Left ventricle myocardium superior (tissue), 1 donor: ENCODE data around the gene RPS4Y1. TPM values are rescaled to one million over a fixed set of nuclear protein-coding genes. Genes with fewer than 3 reads are reported as not detected.
"Not testable (repeated sequence)": the region's sequence is repeated elsewhere in the genome, so short reads cannot be mapped to it uniquely, and the experiment has no call there.

Experiments
- ATAC-seq: fragments of 200-7000 bp; cut with Tn5 transposase; one replicate; pipeline ENCODE4 v1.9.1; 2020; ENCODE audit warnings: mild to moderate bottlenecking, moderate library complexity
- DNase-seq: peaks from one replicate; pipeline ENCODE4 v3.0.0-alpha.2; 2020
- intact Hi-C: fragments of 100-400 bp; cut with micrococcal nuclease; formaldehyde crosslinking; loops from one replicate; pipeline ENCODE4 v1.11.0; 2022
- total RNA-seq: library from RNA; stranded (reverse); fragmentation: NEBNext Ultra II Directional; extraction: Animal tissue kit (Norgen Biotek cat#: 25700); gene quantifications from one replicate; pipeline ENCODE4 v1.2.1, GENCODE V29; 2021
- donor health status: DM: no; HTN: yes; CAD: no; lungs with severe emphysema.

The RPS4Y1 gene
- total RNA-seq, 1 donor from 2014 or later, result 187 TPM

DNA sequence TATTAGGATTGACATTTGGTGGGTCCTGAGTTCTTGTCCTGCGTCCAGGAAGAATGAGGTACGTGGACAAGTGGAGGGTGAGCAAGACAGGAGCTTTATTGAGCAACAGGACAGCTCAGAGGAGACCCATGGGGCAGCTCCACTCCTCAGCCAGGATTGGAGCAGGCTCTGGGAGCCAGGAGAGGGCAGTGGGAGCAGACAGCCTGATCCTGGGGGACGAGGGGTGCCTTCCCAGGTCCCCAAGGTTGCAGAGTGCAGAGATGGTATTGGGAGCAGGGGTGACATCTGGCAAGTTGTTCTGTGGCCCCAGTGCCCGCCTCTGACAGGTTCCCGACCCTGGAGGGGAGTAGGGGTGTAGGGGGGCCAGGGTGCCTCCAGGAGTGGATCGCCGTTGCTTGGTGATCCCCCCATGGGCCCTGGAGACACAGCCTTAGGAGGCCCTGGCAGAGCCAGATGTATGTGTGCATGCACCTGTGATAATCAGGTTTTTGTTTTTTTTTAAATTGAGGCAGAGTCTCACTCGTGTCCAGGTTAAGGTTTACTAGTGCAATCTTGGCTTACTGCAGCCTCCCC lies 26.7 kb downstream of the RPS4Y1 start:
- no peak for ATAC-seq
- intact Hi-C loops, result no loop called here
- DNase-seq, result no peak

DNA sequence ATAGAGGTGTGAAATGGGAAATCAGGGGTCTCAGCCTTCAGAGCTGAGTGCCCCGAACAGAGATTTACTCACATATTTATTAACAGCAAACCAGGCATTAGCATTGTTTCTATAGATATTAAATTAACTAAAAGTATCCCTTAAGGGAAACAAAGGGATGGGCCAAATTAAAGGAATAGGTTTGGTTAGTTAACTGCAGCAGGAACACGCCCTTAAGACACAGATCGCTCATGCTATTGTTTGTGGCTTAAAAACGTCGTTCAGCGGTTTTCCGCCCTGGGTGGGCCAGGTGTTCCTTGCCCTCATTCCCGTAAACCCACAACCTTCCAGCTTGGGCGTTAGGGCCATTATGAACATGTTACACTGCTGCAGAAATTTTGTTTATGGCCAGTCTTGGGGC lies 30.8 kb downstream of the RPS4Y1 start:
- intact Hi-C loops, DNase-seq, ATAC-seq: not testable (repeated sequence)

DNA sequence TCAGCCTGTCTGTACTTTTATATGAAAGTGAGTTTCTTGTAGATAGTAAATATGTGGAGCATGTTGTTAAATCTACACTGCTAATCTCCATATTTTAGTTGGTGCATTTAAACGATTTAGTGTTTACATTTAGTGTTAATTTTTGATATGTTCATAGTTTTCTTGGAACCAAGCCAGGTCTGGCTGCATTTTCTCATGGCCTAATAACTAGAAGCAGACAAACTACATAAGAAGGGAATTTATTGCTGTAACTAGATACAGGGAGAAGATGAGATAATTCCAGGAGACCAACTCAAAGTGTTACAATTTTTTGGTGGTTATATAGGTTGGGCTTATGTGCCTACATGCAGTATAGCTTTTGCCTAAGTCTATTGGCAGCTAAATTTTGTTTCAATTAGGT lies 32.8 kb downstream of the RPS4Y1 start:
- ATAC-seq (no peak), DNase-seq (no peak)
- intact Hi-C loops, result no loop called here

DNA sequence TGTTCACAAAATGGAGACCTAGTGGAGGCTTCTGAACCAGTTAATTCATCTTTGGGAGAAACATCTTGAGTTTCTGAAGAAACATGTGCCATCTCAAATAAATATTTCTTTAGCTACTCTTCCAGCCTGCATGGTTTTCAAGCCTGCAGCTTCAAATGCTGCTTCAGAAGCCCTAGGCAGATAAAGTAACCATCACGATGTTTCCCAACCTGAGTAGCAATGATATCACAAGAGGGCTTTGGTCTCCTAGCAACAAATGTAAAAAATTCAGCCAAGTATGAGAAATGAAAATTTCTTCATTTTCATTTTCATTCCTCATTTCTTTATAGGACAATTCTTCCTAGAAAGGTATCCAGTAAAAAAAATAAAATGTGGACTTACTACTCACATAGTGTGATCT lies 42.2 kb downstream of the RPS4Y1 start:
- ATAC-seq (no peak), DNase-seq (no peak)
- intact Hi-C loops, result no loop called here

DNA sequence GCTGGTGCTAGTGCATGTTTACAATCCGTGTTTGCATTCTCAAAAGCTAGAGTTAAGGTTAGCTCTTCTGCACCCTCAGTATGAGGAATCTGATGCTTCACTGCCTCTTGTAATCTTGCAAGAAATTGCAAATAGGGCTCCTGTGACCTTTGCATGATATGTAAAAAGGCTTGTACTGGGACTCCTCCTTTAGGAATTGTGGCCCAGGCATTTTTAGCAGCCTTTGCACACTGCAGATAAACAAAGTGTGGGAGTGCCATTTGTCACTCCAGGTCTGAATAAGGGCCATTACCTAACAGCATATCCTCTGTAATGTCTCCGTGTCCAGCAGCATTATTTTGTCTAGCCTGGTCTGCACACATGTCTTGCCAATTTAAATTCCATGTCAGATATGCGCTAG lies 44.5 kb downstream of the RPS4Y1 start:
- DNase-seq (no peak), ATAC-seq (no peak)
- intact Hi-C loops, result no loop called here

DNA sequence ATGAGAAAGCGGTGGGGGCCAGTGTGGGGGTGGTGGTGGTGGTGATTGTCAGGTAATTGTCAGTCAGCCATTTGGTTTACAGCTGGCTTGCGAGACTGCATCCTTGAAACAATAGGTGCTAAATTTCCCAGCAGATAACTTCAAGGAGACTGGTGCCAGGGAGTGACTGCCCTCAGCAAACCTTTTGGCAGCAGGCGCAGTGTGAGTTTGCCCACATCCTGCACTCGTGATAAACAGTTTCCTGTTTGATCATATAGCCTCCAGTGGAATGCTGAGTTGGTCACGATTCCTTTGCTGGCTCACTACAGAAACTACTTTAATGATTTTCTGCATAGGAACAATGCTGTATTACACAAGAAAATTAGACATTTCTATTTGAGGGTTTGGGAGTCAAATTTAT lies 46.0 kb downstream of the RPS4Y1 start:
- no peak for ATAC-seq
- DNase-seq, result no peak
- intact Hi-C loops, result no loop called here

DNA sequence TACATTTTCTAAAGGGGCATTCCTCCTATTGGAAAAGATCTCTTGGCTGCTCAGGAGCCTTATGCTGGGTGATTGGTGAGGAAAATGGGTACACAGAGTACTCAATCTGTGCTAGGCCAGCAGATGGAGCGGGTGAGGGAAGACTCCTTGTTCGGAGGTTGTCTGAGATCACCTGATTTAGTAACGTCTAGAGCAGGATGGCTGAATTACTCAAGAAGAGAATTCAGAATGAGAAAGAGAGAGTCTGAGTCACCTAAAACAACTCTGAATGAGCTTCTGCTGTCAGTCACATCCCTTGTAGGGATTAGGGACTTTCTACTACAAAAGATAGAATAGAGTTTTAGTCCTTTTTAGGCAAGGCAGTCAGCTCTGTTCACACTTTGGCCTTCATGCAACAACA lies 46.6 kb downstream of the RPS4Y1 start:
- DNase-seq, result no peak
- no peak for ATAC-seq
- intact Hi-C loops, result no loop called here

DNA sequence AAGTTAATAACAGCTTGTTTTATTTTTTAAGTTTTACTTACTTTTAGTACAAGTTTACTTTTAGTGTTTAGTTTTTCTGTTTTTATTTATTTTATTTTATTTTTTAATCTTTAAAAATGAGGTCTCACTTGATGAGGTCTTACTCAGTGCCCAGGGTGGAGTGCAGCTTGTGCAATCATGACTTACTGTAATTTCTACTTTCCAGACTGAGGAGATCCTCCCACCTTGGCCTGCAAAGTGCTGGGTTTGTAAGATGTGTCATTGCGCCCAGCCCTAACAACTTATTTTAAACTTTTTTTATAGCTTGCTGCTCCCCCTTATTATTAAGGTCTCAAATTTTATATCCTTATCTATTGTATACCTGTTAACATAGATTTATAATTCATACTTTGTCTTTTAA lies 52.1 kb downstream of the RPS4Y1 start:
- no peak for ATAC-seq
- intact Hi-C loops, result no loop called here
- no peak for DNase-seq

DNA sequence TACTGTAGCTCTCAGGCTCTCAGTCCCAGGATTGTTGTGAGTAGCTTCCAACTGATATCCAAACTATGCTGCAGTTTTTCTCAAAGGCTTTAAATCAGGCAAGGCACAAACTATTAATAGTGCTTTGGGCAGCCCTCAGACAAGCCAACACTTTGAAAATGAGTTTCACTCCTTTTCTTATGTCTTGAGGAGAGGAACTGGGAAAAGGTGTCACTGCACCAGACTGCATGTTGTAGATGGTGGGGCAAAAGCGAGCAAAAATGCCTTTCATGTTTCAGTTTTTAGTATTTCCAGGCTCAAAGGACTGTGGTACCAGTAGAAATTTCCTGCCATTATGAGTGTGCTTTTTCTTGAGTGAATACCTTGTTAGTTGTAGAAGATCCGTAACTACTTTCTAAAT lies 54.6 kb downstream of the RPS4Y1 start:
- intact Hi-C loops, result no loop called here
- no peak for ATAC-seq
- DNase-seq, result no peak

DNA sequence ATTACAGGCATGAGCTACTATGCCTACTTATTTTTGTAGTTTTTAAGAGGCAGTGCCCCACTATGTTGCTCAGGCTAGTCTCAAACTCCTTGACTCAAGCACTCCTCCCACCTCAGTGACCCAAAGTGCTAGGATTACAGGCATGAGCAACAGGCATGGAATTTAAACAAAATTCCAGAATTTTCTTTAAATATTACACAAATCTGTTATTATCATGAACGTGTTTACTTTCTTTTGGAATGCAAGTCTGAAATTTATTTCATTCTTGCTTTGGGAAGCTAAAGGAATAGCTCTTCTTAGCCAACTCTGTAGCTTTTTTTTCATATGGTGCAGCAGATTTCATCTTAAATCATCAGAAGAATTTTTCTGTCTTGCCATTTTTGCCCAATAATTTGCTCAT lies 66.0 kb downstream of the RPS4Y1 start:
- no peak for DNase-seq
- intact Hi-C loops, result no loop called here
- no peak for ATAC-seq

DNA sequence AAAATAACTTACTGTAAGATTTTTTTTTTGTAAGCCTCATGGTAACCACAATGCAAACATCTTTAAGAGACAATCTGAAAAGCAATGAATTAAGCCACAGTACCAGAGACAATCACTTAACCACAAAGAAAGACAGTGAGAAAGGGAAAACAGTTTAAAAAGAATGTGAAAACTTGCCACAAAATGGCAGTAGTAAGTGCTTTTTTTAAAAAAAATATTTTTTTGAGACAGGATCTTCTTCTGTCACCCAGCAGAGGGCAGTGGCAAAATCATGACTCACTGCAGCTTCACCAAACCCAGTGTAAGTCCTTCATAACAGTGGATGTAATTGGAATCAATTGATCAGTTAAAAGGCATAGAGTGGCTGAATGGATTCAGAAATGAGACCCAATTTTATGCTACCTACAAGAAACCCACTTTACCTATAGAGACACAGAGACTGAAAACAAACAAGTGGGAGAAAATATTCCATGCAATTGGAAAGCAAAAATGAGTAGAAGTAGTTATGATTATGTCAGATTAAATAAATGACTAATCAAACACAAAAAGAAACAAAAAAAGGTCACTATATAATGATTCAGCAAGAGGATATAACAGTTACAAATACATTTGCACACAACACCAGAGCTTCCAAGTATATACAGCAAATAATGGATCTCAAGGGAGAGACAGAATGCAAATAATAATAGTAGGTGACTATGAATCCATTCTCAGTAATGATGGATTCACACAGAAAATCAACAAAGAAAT lies 71.8 kb downstream of the RPS4Y1 start:
- DNase-seq, result no peak
- intact Hi-C loops, result no loop called here
- no peak for ATAC-seq

Other genes starting within 250 kb of the RPS4Y1 start
- gene SRY, start 53.9 kb upstream of the RPS4Y1 start, total RNA-seq, result not detected
- 13.0 TPM for gene ZFY, start 93.8 kb downstream of the RPS4Y1 start, total RNA-seq